Lower leg skin (tissue), 4 donors: Measurements from ENCODE around the gene KCNMA1. TPM values are rescaled to one million over a fixed set of nuclear protein-coding genes. Genes with fewer than 3 reads are reported as not detected.

Source experiments
- DNase-seq, 2 donors: peaks; one replicate each; pipeline ENCODE4 v3.0.0-alpha.2; 2019; ENCODE audit warnings: low spot score in 2 of 2
- H3K4me3 ChIP-seq: fragments of 200-600 bp; sonication (generic); 2 replicates; pipeline ENCODE4 v1.5.1; 2017; ENCODE audit warnings: mild to moderate bottlenecking, low read depth; ENCODE audit not compliant: poor library complexity, severe bottlenecking
- CTCF ChIP-seq, 3 donors: fragments of 450-650 bp; IDR thresholded peaks; one replicate each; pipeline ENCODE4 v1.5.1; 2016; ENCODE audit warnings: antibody characterized with exemption in 3 of 3, mild to moderate bottlenecking in 3 of 3, moderate library complexity in 2 of 3
- POLR2A ChIP-seq, 2 donors: fragments of 450-650 bp; IDR thresholded peaks; one replicate each; pipeline ENCODE4 v1.6.1; 2016 to 2017; ENCODE audit warnings: antibody characterized with exemption in 2 of 2, mild to moderate bottlenecking in 1 of 2, moderate library complexity in 1 of 2
- WGBS, 2 donors: methylation state at CpG; one replicate each; pipeline ENCODE4 v1.1.5; 2018; 5-methylcytosine and 5-hydroxymethylcytosine counted together
- intact Hi-C: fragments of 100-400 bp; cut with DNase I; formaldehyde crosslinking; loops from one replicate; pipeline ENCODE4 v1.15.0; 2023; ENCODE audit warnings: low total_unique reads
- total RNA-seq, 4 donors: library from RNA; depleted of rRNA; stranded (reverse); fragments of >200 nt; gene quantifications; one replicate each; pipeline ENCODE4 v1.1.0, GENCODE V29; 2016

Gene KCNMA1
- total RNA-seq, 4 donors from 2014 or later = 4.1 to 9.9 (median 6.5) TPM

GRCh38 chr10:77328272-77328816, 309.3 kb downstream of the KCNMA1 start:
- no peak overlapping the region for H3K4me3 ChIP-seq
- no peak for TF ChIP-seq POLR2A (IDR thresholded peaks at IDR 0.05)
- TF ChIP-seq CTCF (IDR thresholded peaks at IDR 0.05) = no peak
- no peak for DNase-seq
- intact Hi-C loops = no loop called here
- WGBS, 2 donors = 53 to 62% methylated on average over 6 of the region's 6 CpGs

GRCh38 chr10:77325233-77325537, 312.4 kb downstream of the KCNMA1 start:
- TF ChIP-seq CTCF (IDR thresholded peaks at IDR 0.05) (no peak), POLR2A (IDR thresholded peaks at IDR 0.05) (no peak)
- 66 to 79% methylated on average over 4 of the region's 4 CpGs for WGBS, 2 donors
- no peak overlapping the region for H3K4me3 ChIP-seq
- DNase-seq = no peak
- intact Hi-C loops = no loop called here

- 55 to 76% methylated on average over 3 of the region's 3 CpGs for WGBS, 2 donors
- no peak overlapping the region for H3K4me3 ChIP-seq
- no peak for TF ChIP-seq CTCF (IDR thresholded peaks at IDR 0.05)
- TF ChIP-seq POLR2A (IDR thresholded peaks at IDR 0.05) = no peak
- intact Hi-C loops = no loop called here
- no peak for DNase-seq
Observed at GRCh38 chr10:77321838-77322237, 315.8 kb downstream of the KCNMA1 start.

GRCh38 chr10:77320971-77321471, 316.6 kb downstream of the KCNMA1 start:
- H3K4me3 ChIP-seq = no peak overlapping the region
- intact Hi-C loops = no loop called here
- 28 to 53% methylated on average over 2 of the region's 2 CpGs for whole genome bisulfite sequencing, 2 donors
- no peak for TF ChIP-seq POLR2A (IDR thresholded peaks at IDR 0.05)
- no peak for TF ChIP-seq CTCF (IDR thresholded peaks at IDR 0.05)
- no peak for DNase-seq

GRCh38 chr10:77319557-77319956, 318.1 kb downstream of the KCNMA1 start:
- TF ChIP-seq POLR2A (IDR thresholded peaks at IDR 0.05) = no peak
- TF ChIP-seq CTCF (IDR thresholded peaks at IDR 0.05) = no peak
- 71 to 84% methylated on average over 3 of the region's 3 CpGs for WGBS, 2 donors
- H3K4me3 ChIP-seq = no peak overlapping the region
- intact Hi-C loops = no loop called here
- DNase-seq = no peak

- no peak for DNase-seq
- intact Hi-C loops = no loop called here
- TF ChIP-seq CTCF (IDR thresholded peaks at IDR 0.05) (no peak), POLR2A (IDR thresholded peaks at IDR 0.05) (no peak)
- WGBS, 2 donors = 63 to 78% methylated on average over 3 of the region's 3 CpGs
- H3K4me3 ChIP-seq = no peak overlapping the region
Observed at GRCh38 chr10:77318739-77319138, 318.9 kb downstream of the KCNMA1 start.
